ENCODE data around the gene PSD2.

Gene PSD2

DNA sequence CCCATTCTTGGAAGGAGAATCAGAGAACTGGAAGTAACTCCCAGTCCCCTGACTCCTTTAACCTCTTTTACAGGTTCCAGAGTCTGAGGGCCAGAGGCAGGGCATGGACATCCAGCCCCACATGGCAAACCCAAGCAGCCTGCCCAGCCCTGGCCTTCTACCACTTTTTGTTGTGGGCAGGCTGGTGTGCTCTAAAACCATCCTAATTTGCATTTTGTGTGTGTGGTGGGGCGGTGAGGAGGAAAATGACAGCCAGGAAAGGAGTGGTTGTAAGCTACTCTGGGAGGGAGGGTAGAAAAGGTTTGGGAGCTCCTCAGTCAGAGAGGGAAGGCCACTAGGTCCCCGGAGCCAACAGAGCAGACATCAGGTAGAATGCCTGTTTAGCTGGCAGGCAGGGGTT lies 90.6 kb downstream of the PSD2 start:
- no peak for DNase-seq (ENCODE audit: low read depth)
- H3K4me3 ChIP-seq (ENCODE audit: low read depth, low read length): no peak overlapping the region

- H3K4me3 ChIP-seq (ENCODE audit: low read depth, low read length): no peak overlapping the region
- DNase-seq (ENCODE audit: low read depth): no peak
Measured at GRCh38 chr5:139888370-139888769, 92.8 kb downstream of the PSD2 start.

DNA sequence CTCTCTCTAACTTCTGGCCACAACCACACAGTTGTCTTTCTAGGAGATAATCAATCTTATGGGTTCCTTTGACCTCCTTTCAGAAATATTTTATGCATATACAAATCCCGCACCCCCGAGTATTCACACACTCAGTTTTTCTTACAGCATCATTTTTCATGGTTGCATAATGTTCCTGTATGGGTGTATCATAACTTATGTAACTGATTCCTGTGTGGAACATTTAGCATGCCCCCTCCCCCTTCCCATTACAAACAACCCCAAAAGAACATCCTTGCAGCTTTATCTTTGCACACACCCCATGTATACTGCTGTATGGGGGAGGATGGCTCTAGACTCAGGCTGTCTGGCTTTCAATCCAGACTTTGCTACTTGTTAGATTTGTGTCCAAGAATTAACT lies 93.8 kb downstream of the PSD2 start:
- H3K4me3 ChIP-seq (ENCODE audit: low read depth, low read length): no peak overlapping the region
- no peak for DNase-seq (ENCODE audit: low read depth)

DNA sequence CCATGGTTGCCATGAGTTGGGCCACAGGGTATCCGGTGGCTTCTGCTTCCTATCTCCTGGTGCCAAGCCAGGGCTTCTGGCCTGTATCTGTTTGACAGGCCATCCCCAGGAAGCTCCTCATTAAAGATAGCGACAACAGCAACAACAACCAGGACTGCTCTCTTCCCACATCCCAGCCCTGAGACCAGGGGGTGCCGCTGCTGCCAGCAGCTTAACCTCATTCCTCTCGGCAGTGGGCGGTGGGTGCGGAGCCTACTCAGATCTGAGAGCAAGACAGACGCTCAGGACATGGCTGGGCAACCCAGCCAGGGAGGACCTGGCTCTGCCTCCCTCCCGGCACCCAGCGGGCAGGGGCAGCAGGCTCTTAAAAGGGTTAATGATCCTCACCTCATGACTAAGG lies 98.3 kb downstream of the PSD2 start:
- DNase-seq (ENCODE audit: low read depth): no peak
- H3K4me3 ChIP-seq (ENCODE audit: low read depth, low read length): no peak overlapping the region
